ENCODE measurements around the gene TCEAL8. TPM values are rescaled to one million over a fixed set of nuclear protein-coding genes. Genes with fewer than 3 reads are reported as not detected.
"Not testable (repeated sequence)": the region's sequence is repeated elsewhere in the genome, so short reads cannot be mapped to it uniquely, and the experiment has no call there.

TCEAL8 gene
- total RNA-seq, 4 donors from 2014 or later: 38.4 to 54.6 (median 47.9) TPM

- 57 to 74% methylated on average over 1 of the region's 1 CpG for WGBS, 2 donors
- intact Hi-C loops (cut with DNase I; ENCODE audit: low total_unique reads): no loop called here
- TF ChIP-seq CTCF (IDR thresholded peaks at IDR 0.05): no peak
- TF ChIP-seq POLR2A (IDR thresholded peaks at IDR 0.05): no peak
- no peak overlapping the region for H3K4me3 ChIP-seq (ENCODE audit: low read depth, poor library complexity, severe bottlenecking)
- no peak for DNase-seq (ENCODE audit: low spot score in 2 of 2)
Measured at GRCh38 chrX:103234869-103235268, 20.1 kb downstream of the TCEAL8 start.

- intact Hi-C loops (cut with DNase I; ENCODE audit: low total_unique reads): no loop called here
- no peak for DNase-seq (ENCODE audit: low spot score in 2 of 2)
- no peak overlapping the region for H3K4me3 ChIP-seq (ENCODE audit: low read depth, poor library complexity, severe bottlenecking)
- WGBS, 2 donors: 79 to 93% methylated on average over 2 of the region's 2 CpGs
- TF ChIP-seq POLR2A (IDR thresholded peaks at IDR 0.05) (no peak), CTCF (IDR thresholded peaks at IDR 0.05) (no peak)
Measured at GRCh38 chrX:103233263-103233662, 21.7 kb downstream of the TCEAL8 start.

- intact Hi-C loops (cut with DNase I; ENCODE audit: low total_unique reads); DNase-seq (ENCODE audit: low spot score in 2 of 2); H3K4me3 ChIP-seq (ENCODE audit: low read depth, poor library complexity, severe bottlenecking): not testable (repeated sequence)
- 85 to 87% methylated on average over 4 of the region's 4 CpGs for WGBS, 2 donors
Measured at GRCh38 chrX:103225918-103226317, 29.0 kb downstream of the TCEAL8 start.

GRCh38 chrX:103220511-103221323, 34.2 kb downstream of the TCEAL8 start:
- TF ChIP-seq POLR2A (IDR thresholded peaks at IDR 0.05) (no peak), CTCF (IDR thresholded peaks at IDR 0.05) (no peak)
- 11 to 66% methylated on average over 12 to 39 of the region's 39 CpGs for WGBS, 2 donors
- peak in 1 of 2 donors; percentile 79 for DNase-seq (ENCODE audit: low spot score in 2 of 2)
- H3K4me3 ChIP-seq (ENCODE audit: low read depth, poor library complexity, severe bottlenecking): no peak overlapping the region
- intact Hi-C loops (cut with DNase I; ENCODE audit: low total_unique reads): no loop called here

GRCh38 chrX:103215425-103215991, 39.4 kb downstream of the TCEAL8 start:
- no peak for DNase-seq (ENCODE audit: low spot score in 2 of 2)
- WGBS, 2 donors: 18 to 48% methylated on average over 4 to 24 of the region's 39 CpGs
- peak overlapping the region; percentile 68 for H3K4me3 ChIP-seq (ENCODE audit: low read depth, poor library complexity, severe bottlenecking)
- intact Hi-C loops (cut with DNase I; ENCODE audit: low total_unique reads): no loop called here
- TF ChIP-seq CTCF (IDR thresholded peaks at IDR 0.05): no peak
- TF ChIP-seq POLR2A (IDR thresholded peaks at IDR 0.05): no peak

GRCh38 chrX:103214870-103215424, 40.0 kb downstream of the TCEAL8 start, which contains the start of gene BEX4:
BEX4 (plus strand) TSS chrX:103215108; CDS start chrX:103216154, 1,046 bp downstream.
- intact Hi-C loops (cut with DNase I; ENCODE audit: low total_unique reads): no loop called here
- TF ChIP-seq CTCF (IDR thresholded peaks at IDR 0.05): no peak
- peak in 1 of 2 donors; percentile 33 for TF ChIP-seq POLR2A (IDR thresholded peaks at IDR 0.05)
- WGBS, 2 donors: 0 to 48% methylated on average over 6 to 40 of the region's 45 CpGs
- peak within 1 kb of the TSS; percentile 68 for H3K4me3 ChIP-seq (ENCODE audit: low read depth, poor library complexity, severe bottlenecking)
- DNase-seq (ENCODE audit: low spot score in 2 of 2): peak; percentile 75 to 96
